Neural progenitor cell (in vitro differentiated cells): Measurements from ENCODE around the gene DGKD. TPM values are rescaled to one million over a fixed set of nuclear protein-coding genes. Genes with fewer than 3 reads are reported as not detected.

Experiments used
- DNase-seq: peaks from one replicate; pipeline ENCODE4 v3.0.0-alpha.2; 2016; ENCODE audit warnings: low spot score
- H2AFZ ChIP-seq: fragments of 200-600 bp; sonication (generic); replicated peaks from 2 replicates; pipeline ENCODE4 v1.6.1; 2016; ENCODE audit warnings: antibody characterized with exemption
- H3F3A ChIP-seq: fragments of 200-600 bp; sonication (generic); 2 replicates; pipeline ENCODE4 v1.6.1; 2016; ENCODE audit warnings: antibody characterized with exemption, low read depth
- H3K27ac ChIP-seq: fragments of 200-600 bp; sonication (generic); 2 replicates; pipeline ENCODE4 v1.5.1; 2016; ENCODE audit warnings: mild to moderate bottlenecking
- H3K27me3 ChIP-seq: fragments of 200-600 bp; sonication (generic); 2 replicates; pipeline ENCODE4 v1.6.1; 2016; ENCODE audit warnings: mild to moderate bottlenecking, moderate library complexity
- H3K36me3 ChIP-seq: fragments of 200-600 bp; sonication (generic); 2 replicates; pipeline ENCODE4 v1.5.1; 2016
- H3K4me1 ChIP-seq: fragments of 200-600 bp; sonication (generic); 2 replicates; pipeline ENCODE4 v1.6.1; 2016; ENCODE audit warnings: mixed run types
- H3K4me2 ChIP-seq: fragments of 200-600 bp; sonication (generic); 2 replicates; pipeline ENCODE4 v1.6.1; 2016
- H3K4me3 ChIP-seq: fragments of 200-600 bp; sonication (generic); 2 replicates; pipeline ENCODE4 v1.5.1; 2016
- H3K79me2 ChIP-seq: fragments of 200-600 bp; sonication (generic); 2 replicates; pipeline ENCODE4 v1.6.1; 2016; ENCODE audit warnings: low read depth
- H3K9ac ChIP-seq: fragments of 200-600 bp; sonication (generic); 2 replicates; pipeline ENCODE4 v1.6.1; 2016
- H3K9me3 ChIP-seq: fragments of 200-600 bp; sonication (generic); 2 replicates; pipeline ENCODE4 v1.5.1; 2016; ENCODE audit warnings: low read depth
- H4K20me1 ChIP-seq: fragments of 200-600 bp; sonication (generic); 2 replicates; pipeline ENCODE4 v1.6.1; 2016; ENCODE audit warnings: low read depth
- H3K27ac Mint-ChIP-seq: 3 replicates; pipeline ENCODE4 v1.8.0; 2021; ENCODE audit warnings: mixed read lengths
- H3K27me3 Mint-ChIP-seq: 2 replicates; pipeline ENCODE4 v1.8.0; 2022; ENCODE audit warnings: low read depth, mild to moderate bottlenecking, inconsistent platforms, moderate library complexity, mixed read lengths; ENCODE audit not compliant: insufficient read depth
- H3K36me3 Mint-ChIP-seq: 3 replicates; pipeline ENCODE4 v1.8.0; 2021; ENCODE audit warnings: mixed read lengths
- H3K4me1 Mint-ChIP-seq: 3 replicates; pipeline ENCODE4 v1.8.0; 2021; ENCODE audit warnings: mixed read lengths
- H3K4me3 Mint-ChIP-seq: 3 replicates; pipeline ENCODE4 v1.8.0; 2021; ENCODE audit warnings: mild to moderate bottlenecking, moderate library complexity, mixed read lengths
- H3K9me3 Mint-ChIP-seq: 3 replicates; pipeline ENCODE4 v1.8.0; 2020; ENCODE audit warnings: mixed read lengths
- EZH2 ChIP-seq: fragments of 200-600 bp; sonication (generic); IDR thresholded peaks from 2 replicates; pipeline ENCODE4 v1.6.1; 2017; ENCODE audit warnings: antibody characterized with exemption, mild to moderate bottlenecking, moderate library complexity
- EZH2phosphoT487 ChIP-seq: fragments of 200-600 bp; sonication (generic); IDR thresholded peaks from 2 replicates; pipeline ENCODE4 v1.6.1; 2017; ENCODE audit warnings: antibody characterized with exemption
- total RNA-seq: library from RNA; depleted of rRNA; stranded (reverse); fragments of >200 nt; gene quantifications from 2 replicates; pipeline ENCODE4 v1.2.3, GENCODE V29; 2015; ENCODE audit warnings: low replicate concordance
- TF ChIP-seq, protein P1 (sequence below): fragments of 200-600 bp; sonication (generic); IDR thresholded peaks from 2 replicates; pipeline ENCODE4 v1.5.1; 2017; ENCODE audit warnings: antibody characterized with exemption, mild to moderate bottlenecking

DGKD gene, protein sequence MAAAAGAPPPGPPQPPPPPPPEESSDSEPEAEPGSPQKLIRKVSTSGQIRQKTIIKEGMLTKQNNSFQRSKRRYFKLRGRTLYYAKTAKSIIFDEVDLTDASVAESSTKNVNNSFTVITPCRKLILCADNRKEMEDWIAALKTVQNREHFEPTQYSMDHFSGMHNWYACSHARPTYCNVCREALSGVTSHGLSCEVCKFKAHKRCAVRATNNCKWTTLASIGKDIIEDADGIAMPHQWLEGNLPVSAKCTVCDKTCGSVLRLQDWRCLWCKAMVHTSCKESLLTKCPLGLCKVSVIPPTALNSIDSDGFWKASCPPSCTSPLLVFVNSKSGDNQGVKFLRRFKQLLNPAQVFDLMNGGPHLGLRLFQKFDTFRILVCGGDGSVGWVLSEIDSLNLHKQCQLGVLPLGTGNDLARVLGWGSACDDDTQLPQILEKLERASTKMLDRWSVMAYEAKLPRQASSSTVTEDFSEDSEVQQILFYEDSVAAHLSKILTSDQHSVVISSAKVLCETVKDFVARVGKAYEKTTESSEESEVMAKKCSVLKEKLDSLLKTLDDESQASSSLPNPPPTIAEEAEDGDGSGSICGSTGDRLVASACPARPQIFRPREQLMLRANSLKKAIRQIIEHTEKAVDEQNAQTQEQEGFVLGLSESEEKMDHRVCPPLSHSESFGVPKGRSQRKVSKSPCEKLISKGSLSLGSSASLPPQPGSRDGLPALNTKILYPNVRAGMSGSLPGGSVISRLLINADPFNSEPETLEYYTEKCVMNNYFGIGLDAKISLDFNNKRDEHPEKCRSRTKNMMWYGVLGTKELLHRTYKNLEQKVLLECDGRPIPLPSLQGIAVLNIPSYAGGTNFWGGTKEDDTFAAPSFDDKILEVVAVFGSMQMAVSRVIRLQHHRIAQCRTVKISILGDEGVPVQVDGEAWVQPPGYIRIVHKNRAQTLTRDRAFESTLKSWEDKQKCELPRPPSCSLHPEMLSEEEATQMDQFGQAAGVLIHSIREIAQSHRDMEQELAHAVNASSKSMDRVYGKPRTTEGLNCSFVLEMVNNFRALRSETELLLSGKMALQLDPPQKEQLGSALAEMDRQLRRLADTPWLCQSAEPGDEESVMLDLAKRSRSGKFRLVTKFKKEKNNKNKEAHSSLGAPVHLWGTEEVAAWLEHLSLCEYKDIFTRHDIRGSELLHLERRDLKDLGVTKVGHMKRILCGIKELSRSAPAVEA
- total RNA-seq: 10.9 and 22.0 TPM in 2 replicates

DNA sequence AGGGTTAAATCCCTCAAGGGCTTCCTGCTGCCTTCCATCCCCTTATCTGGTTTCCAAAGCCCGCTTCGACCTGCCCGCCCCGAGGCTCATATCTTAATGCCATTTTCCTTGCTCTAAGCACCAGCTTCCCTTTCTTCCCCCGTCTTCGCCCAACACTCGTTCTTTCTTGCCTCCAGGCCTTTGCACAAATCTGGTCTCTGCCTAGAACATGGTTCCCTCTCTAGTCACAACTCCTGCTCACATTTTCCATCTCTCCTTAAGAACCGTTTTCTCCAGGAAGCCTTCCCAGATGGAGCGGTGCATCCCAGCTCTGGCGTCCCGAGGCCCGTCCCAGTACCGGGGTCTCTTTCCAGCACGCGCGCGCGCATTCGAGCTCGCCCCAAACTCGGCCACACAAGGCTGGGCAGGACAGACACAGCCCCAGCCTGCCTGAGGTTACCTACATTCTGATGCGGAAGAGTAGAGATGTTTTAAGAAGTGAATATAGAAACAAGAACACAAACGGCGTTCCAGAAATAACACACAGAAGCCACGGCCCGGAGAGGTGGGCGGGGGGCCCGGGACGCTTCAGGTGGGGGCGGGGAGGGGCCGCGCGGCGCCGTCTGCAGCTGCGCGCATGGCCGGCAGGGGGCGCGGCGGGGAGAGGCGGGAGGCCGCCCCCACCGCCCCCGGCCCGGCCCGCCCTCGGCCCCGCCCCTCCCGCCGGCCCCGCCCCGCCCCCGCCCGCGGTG is at the start of gene DGKD:
Gene DGKD (plus strand): TSS at position 726 of the 731 bp plus-strand sequence. CDS start 25 bp downstream, outside the sequence.
- Histone ChIP-seq H3K36me3 (no peaks in the 10 kb centered on the region), H3K4me3 (peak within 1 kb of the TSS; percentile 81), H3K4me2 (peak within 1 kb of the TSS; percentile 84), H2AFZ (peak within 1 kb of the TSS; percentile 65), H3K27me3 (peaks cover 57% of the 10 kb centered on the region), H4K20me1 (peaks cover 21% of the 10 kb centered on the region), H3K27ac (no peak within 1 kb of the TSS), H3F3A (peaks cover 5% of the 10 kb centered on the region), H3K9ac (no peak within 1 kb of the TSS), H3K4me1 (no peaks in the 10 kb centered on the region), H3K79me2 (peaks cover 18% of the 10 kb centered on the region), H3K9me3 (no peaks in the 10 kb centered on the region)
- Mint-ChIP-seq H3K36me3 (peaks cover 16% of the 10 kb centered on the region), H3K27me3 (peaks cover 7% of the 10 kb centered on the region), H3K27ac (peak within 1 kb of the TSS; percentile 6), H3K4me3 (peak within 1 kb of the TSS; percentile 93), H3K4me1 (peaks cover 50% of the 10 kb centered on the region), H3K9me3 (peaks cover 4% of the 10 kb centered on the region)
- peak; percentile 87 for DNase-seq
- TF ChIP-seq, protein P1, sequence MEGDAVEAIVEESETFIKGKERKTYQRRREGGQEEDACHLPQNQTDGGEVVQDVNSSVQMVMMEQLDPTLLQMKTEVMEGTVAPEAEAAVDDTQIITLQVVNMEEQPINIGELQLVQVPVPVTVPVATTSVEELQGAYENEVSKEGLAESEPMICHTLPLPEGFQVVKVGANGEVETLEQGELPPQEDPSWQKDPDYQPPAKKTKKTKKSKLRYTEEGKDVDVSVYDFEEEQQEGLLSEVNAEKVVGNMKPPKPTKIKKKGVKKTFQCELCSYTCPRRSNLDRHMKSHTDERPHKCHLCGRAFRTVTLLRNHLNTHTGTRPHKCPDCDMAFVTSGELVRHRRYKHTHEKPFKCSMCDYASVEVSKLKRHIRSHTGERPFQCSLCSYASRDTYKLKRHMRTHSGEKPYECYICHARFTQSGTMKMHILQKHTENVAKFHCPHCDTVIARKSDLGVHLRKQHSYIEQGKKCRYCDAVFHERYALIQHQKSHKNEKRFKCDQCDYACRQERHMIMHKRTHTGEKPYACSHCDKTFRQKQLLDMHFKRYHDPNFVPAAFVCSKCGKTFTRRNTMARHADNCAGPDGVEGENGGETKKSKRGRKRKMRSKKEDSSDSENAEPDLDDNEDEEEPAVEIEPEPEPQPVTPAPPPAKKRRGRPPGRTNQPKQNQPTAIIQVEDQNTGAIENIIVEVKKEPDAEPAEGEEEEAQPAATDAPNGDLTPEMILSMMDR: peak; percentile 58
- TF ChIP-seq EZH2 (peak; percentile 41), EZH2phosphoT487 (no peak)

DNA sequence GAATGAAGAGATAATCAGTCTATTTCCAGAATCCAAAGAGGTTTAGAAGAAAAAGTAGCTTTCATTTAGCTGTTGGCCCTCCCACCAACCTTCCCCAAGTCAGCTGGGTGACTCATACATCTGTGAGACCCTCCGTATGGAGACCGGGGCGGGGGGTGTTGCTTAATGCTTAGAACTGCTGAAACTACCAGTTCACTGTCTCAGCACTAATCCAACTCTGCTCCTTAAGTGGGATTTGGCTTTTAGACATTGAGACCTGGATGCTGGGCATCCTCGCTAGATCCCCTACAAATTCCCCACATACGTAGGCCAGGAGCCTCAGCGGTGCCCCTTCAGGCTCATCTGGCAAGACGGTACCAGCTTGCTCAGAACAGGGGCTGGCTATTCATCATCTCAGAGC is 46.7 kb upstream of the DGKD start, which contains the start of gene SAG:
Gene SAG (plus strand): TSS at position 252 of the 400 bp plus-strand sequence. CDS start 1,374 bp downstream, outside the sequence.
- no peaks in the 10 kb centered on the region for H4K20me1 ChIP-seq
- H3K4me3 ChIP-seq: no peak within 1 kb of the TSS
- Mint-ChIP-seq H3K36me3 (peaks cover 2% of the 10 kb centered on the region), H3K9me3 (no peaks in the 10 kb centered on the region), H3K27me3 (peaks cover 10% of the 10 kb centered on the region), H3K4me1 (peaks cover 8% of the 10 kb centered on the region), H3K4me3 (no peak within 1 kb of the TSS), H3K27ac (peak within 1 kb of the TSS; percentile 14)
- H3K79me2 ChIP-seq: no peaks in the 10 kb centered on the region
- H3K4me1 ChIP-seq: no peaks in the 10 kb centered on the region
- no peak within 1 kb of the TSS for H3K27ac ChIP-seq
- H3K36me3 ChIP-seq: no peaks in the 10 kb centered on the region
- no peaks in the 10 kb centered on the region for H3F3A ChIP-seq
- H2AFZ ChIP-seq: no peak within 1 kb of the TSS
- H3K9ac ChIP-seq: no peak within 1 kb of the TSS
- H3K9me3 ChIP-seq: no peaks in the 10 kb centered on the region
- DNase-seq: no peak
- peaks cover 5% of the 10 kb centered on the region for H3K27me3 ChIP-seq
- TF ChIP-seq EZH2 (no peak), EZH2phosphoT487 (no peak)
- TF ChIP-seq, protein P1: no peak
- no peak within 1 kb of the TSS for H3K4me2 ChIP-seq
